HepG2 (cell line): ENCODE results near the gene ARHGEF1. TPM values are rescaled to one million over a fixed set of nuclear protein-coding genes. Genes with fewer than 3 reads are reported as not detected.

Experiments used
- AGO2 ChIP-seq: fragments of 200-400 bp; formaldehyde crosslinking; optimal IDR thresholded peaks from 2 replicates; pipeline ENCODE3; 2017; ENCODE audit warnings: mild to moderate bottlenecking, low read depth, low read length, moderate library complexity
- CREM ChIP-seq, 2 experiments: sonication (generic) in 1 of 2; formaldehyde crosslinking in 1 of 2; IDR thresholded peaks; 2 replicates each; pipeline versions ENCODE4 v1.4.0 to v1.6.1; 2016 to 2020; ENCODE audit warnings: antibody characterized with exemption in 1 of 2, mild to moderate bottlenecking in 1 of 2, missing genetic modification reagents in 1 of 2
- JDP2 ChIP-seq: sonication (generic); formaldehyde crosslinking; IDR thresholded peaks from 2 replicates; pipeline ENCODE4 v1.8.1; 2022; ENCODE audit warnings: missing genetic modification reagents, borderline replicate concordance
- JUN ChIP-seq: sonication (generic); formaldehyde crosslinking; IDR thresholded peaks from 2 replicates; pipeline ENCODE4 v1.4.0; 2020; ENCODE audit warnings: mild to moderate bottlenecking, missing genetic modification reagents
- MBNL3 ChIP-seq: fragments of 250-450 bp; sonication (Bioruptor Pico); conservative IDR thresholded peaks from 2 replicates; pipeline ENCODE4 v1.8.0; 2022; ENCODE audit warnings: mild to moderate bottlenecking, inconsistent platforms
- MEIS1 ChIP-seq: sonication (generic); formaldehyde crosslinking; IDR thresholded peaks from 2 replicates; pipeline ENCODE4 v1.9.0; 2021; ENCODE audit warnings: mild to moderate bottlenecking, missing genetic modification reagents, moderate library complexity, borderline replicate concordance
- MLLT10 ChIP-seq: sonication (generic); formaldehyde crosslinking; IDR thresholded peaks from 2 replicates; pipeline ENCODE4 v1.4.0; 2020; ENCODE audit warnings: missing genetic modification reagents
- NR2F1 ChIP-seq, 2 experiments: fragments of 450-650 bp in 1 of 2; formaldehyde crosslinking in 1 of 2; IDR thresholded peaks; 2 replicates each; pipeline versions ENCODE4 v1.5.0 to v1.6.1; 2016 to 2020; ENCODE audit warnings: mild to moderate bottlenecking in 1 of 2, missing compliant biosample characterization in 1 of 2, missing genetic modification reagents in 1 of 2, moderate library complexity in 1 of 2
- PCBP1 ChIP-seq: fragments of 200-400 bp; formaldehyde crosslinking; IDR thresholded peaks from 2 replicates; pipeline ENCODE4 v1.6.1; 2017; ENCODE audit warnings: mild to moderate bottlenecking, low read depth, low read length, borderline replicate concordance
- SIN3B ChIP-seq: fragments of 150-350 bp; IDR thresholded peaks from 2 replicates; pipeline ENCODE4 v1.6.1; 2014; ENCODE audit warnings: low read length
- STAT6 ChIP-seq: sonication (generic); formaldehyde crosslinking; IDR thresholded peaks from 2 replicates; pipeline ENCODE4 v1.4.0; 2020; ENCODE audit warnings: missing genetic modification reagents, mild to moderate bottlenecking, borderline replicate concordance
- ZBTB1 ChIP-seq: sonication (generic); formaldehyde crosslinking; IDR thresholded peaks from 2 replicates; pipeline ENCODE4 v1.4.0; 2020; ENCODE audit warnings: missing genetic modification reagents, borderline replicate concordance
- ZFP1 ChIP-seq: IDR thresholded peaks from 2 replicates; pipeline ENCODE4 v1.6.1; 2016
- ZMAT3 ChIP-seq: sonication (generic); formaldehyde crosslinking; conservative IDR thresholded peaks from 2 replicates; pipeline ENCODE4 v1.7.0; 2021; ENCODE audit warnings: missing genetic modification reagents
- ZMYM3 ChIP-seq: sonication (generic); formaldehyde crosslinking; IDR thresholded peaks from 2 replicates; pipeline ENCODE4 v1.5.1; 2020; ENCODE audit warnings: mild to moderate bottlenecking, missing genetic modification reagents
- ZNF343 ChIP-seq: sonication (generic); formaldehyde crosslinking; IDR thresholded peaks from 2 replicates; pipeline ENCODE4 v1.4.0; 2020; ENCODE audit warnings: mild to moderate bottlenecking, missing genetic modification reagents
- ZNF782 ChIP-seq: sonication (generic); formaldehyde crosslinking; IDR thresholded peaks from 2 replicates; pipeline ENCODE4 v1.4.0; 2020; ENCODE audit warnings: missing genetic modification reagents, mild to moderate bottlenecking, borderline replicate concordance
- ZNF891 ChIP-seq: sonication (generic); formaldehyde crosslinking; IDR thresholded peaks from 2 replicates; pipeline ENCODE4 v1.5.0; 2020; ENCODE audit warnings: mild to moderate bottlenecking, missing genetic modification reagents
- polyA plus RNA-seq, 8 experiments: library from polyadenylated mRNA; depleted of rRNA in 3 of 8; stranded (reverse) in 7 of 8; unstranded in 1 of 8; fragments of >200 nt; fragmentation: Illumina TruSeq in 4 of 8; extraction: Trizol in 4 of 8; gene quantifications; 2 replicates each; pipeline versions ENCODE4 v1.2.1 to v1.2.3, GENCODE V29; 2011 to 2016; ENCODE audit warnings: low read depth in 4 of 8, missing spikeins in 1 of 8, mixed read lengths in 1 of 8; ENCODE audit not compliant: insufficient read depth in 1 of 8
- total RNA-seq, 5 experiments: library from RNA; depleted of rRNA; stranded (reverse); fragments of >200 nt; fragmentation: Illumina TruSeq; extraction: Trizol; gene quantifications; 2 replicates each; pipeline ENCODE4 v1.2.3, GENCODE V29; 2016; ENCODE audit warnings: low read depth in 1 of 5
- TF ChIP-seq, protein P1 (sequence below): sonication (generic); formaldehyde crosslinking; conservative IDR thresholded peaks from 2 replicates; pipeline ENCODE4 v1.5.0; 2020; ENCODE audit warnings: missing genetic modification reagents
- TF ChIP-seq, protein P2 (sequence below): sonication (generic); formaldehyde crosslinking; IDR thresholded peaks from 2 replicates; pipeline ENCODE4 v1.8.0; 2022; ENCODE audit warnings: missing genetic modification reagents, mild to moderate bottlenecking, moderate library complexity, borderline replicate concordance
- TF ChIP-seq, protein P3 (sequence below): sonication (generic); formaldehyde crosslinking; IDR thresholded peaks from 2 replicates; pipeline ENCODE4 v1.5.0; 2020; ENCODE audit warnings: missing genetic modification reagents, mild to moderate bottlenecking, borderline replicate concordance

ARHGEF1 gene
- total and polyA plus RNA-seq, 2 of the 13 experiments (the other 11 are each of a cell fraction or from before 2014, with no cell fraction given), result 33.7 to 34.7 TPM

GRCh38 chr19:41883821-41884733 is 1.1 kb downstream of the ARHGEF1 start (continued):
- TF ChIP-seq ZNF891 (CRISPR knock-in tag), result 0 out of 2 replicates have a peak, but pooled peaks have one; percentile 22
- TF ChIP-seq, protein P1, sequence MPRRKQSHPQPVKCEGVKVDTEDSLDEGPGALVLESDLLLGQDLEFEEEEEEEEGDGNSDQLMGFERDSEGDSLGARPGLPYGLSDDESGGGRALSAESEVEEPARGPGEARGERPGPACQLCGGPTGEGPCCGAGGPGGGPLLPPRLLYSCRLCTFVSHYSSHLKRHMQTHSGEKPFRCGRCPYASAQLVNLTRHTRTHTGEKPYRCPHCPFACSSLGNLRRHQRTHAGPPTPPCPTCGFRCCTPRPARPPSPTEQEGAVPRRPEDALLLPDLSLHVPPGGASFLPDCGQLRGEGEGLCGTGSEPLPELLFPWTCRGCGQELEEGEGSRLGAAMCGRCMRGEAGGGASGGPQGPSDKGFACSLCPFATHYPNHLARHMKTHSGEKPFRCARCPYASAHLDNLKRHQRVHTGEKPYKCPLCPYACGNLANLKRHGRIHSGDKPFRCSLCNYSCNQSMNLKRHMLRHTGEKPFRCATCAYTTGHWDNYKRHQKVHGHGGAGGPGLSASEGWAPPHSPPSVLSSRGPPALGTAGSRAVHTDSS (CRISPR knock-in tag), result no peak
- TF ChIP-seq ZFP1, result no peak; the same call in 1 of the 2 replicates
- peak; percentile 79 for TF ChIP-seq CREM (IDR thresholded peaks at IDR 0.05)
- no peak for TF ChIP-seq CREM (CRISPR knock-in tag; IDR thresholded peaks at IDR 0.05)
- no peak; a peak in 1 of 4 replicates for TF ChIP-seq NR2F1 (CRISPR knock-in tag; IDR thresholded peaks at IDR 0.05)
- no peak for TF ChIP-seq MLLT10 (CRISPR knock-in tag)
- no peak for TF ChIP-seq ZNF343 (CRISPR knock-in tag)
- no peak; the same call in 1 of the 2 replicates for TF ChIP-seq ZMAT3
- peak; percentile 98 for TF ChIP-seq ZMYM3 (CRISPR knock-in tag)
- TF ChIP-seq, protein P2, sequence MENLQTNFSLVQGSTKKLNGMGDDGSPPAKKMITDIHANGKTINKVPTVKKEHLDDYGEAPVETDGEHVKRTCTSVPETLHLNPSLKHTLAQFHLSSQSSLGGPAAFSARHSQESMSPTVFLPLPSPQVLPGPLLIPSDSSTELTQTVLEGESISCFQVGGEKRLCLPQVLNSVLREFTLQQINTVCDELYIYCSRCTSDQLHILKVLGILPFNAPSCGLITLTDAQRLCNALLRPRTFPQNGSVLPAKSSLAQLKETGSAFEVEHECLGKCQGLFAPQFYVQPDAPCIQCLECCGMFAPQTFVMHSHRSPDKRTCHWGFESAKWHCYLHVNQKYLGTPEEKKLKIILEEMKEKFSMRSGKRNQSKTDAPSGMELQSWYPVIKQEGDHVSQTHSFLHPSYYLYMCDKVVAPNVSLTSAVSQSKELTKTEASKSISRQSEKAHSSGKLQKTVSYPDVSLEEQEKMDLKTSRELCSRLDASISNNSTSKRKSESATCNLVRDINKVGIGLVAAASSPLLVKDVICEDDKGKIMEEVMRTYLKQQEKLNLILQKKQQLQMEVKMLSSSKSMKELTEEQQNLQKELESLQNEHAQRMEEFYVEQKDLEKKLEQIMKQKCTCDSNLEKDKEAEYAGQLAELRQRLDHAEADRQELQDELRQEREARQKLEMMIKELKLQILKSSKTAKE (CRISPR knock-in tag), result no peak
- TF ChIP-seq MBNL3 (CRISPR knock-in tag), result no peak
- TF ChIP-seq JUN (CRISPR knock-in tag), result no peak
- TF ChIP-seq MEIS1, result no peak
- TF ChIP-seq SIN3B, result peak; percentile 55; the same call in 1 of the 2 replicates
- no peak for TF ChIP-seq ZBTB1
- no peak for TF ChIP-seq ZNF782 (CRISPR knock-in tag)
- no peak for TF ChIP-seq PCBP1
- TF ChIP-seq, protein P3, sequence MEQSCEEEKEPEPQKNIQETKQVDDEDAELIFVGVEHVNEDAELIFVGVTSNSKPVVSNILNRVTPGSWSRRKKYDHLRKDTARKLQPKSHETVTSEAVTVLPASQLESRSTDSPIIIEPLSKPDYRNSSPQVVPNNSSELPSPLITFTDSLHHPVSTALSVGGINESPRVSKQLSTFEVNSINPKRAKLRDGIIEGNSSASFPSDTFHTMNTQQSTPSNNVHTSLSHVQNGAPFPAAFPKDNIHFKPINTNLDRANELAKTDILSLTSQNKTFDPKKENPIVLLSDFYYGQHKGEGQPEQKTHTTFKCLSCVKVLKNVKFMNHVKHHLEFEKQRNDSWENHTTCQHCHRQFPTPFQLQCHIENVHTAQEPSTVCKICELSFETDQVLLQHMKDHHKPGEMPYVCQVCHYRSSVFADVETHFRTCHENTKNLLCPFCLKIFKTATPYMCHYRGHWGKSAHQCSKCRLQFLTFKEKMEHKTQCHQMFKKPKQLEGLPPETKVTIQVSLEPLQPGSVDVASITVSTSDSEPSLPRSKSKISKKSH, result peak; percentile 48; the same call in 1 of the 2 replicates
- TF ChIP-seq STAT6 (CRISPR knock-in tag), result no peak
- peak; percentile 79 for TF ChIP-seq AGO2
- TF ChIP-seq JDP2 (CRISPR knock-in tag), result no peak; the same call in 1 of the 2 replicates
